SK-N-MC (cell line): ENCODE measurements around the gene NLGN3.

Source experiments
- EZH2 ChIP-seq: fragments of 200-600 bp; sonication (generic); IDR thresholded peaks from one replicate; pipeline ENCODE4 v1.6.1; 2017; ENCODE audit warnings: antibody characterized with exemption
- POLR2AphosphoS5 ChIP-seq: IDR thresholded peaks from 2 replicates; pipeline ENCODE4 v1.6.1; 2012; ENCODE audit warnings: mild to moderate bottlenecking, low read depth, low read length, borderline replicate concordance

DNA sequence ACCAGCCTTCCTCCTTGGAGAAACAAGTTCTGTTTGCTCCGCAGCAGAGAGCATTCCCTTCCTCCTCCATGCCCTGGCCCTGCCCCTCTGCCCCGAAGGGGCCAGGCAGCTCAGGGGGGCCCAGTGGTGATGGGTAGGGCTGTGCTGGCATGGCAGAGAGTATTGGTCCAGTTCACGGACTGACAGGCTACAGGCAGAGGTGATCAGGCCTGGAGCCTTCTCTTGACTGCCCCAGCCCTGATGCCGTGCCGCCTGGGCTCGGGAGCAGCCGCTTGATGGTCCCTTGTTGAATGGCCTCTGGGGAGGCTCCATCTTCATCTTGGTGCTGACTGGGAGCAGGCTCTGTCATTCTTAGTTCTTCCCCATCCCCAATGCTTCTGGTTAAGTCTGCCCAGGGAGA, 9.6 kb downstream of the NLGN3 start:
- TF ChIP-seq POLR2AphosphoS5 (no peak), EZH2 (no peak)
